Transverse colon (tissue), 4 donors: ENCODE results near the gene IL18BP. TPM values are rescaled to one million over a fixed set of nuclear protein-coding genes. Genes with fewer than 3 reads are reported as not detected.

Experiments
- DNase-seq: peaks from one replicate; pipeline ENCODE4 v3.0.0-alpha.2; 2019
- H3K27ac ChIP-seq, 4 donors: fragments of 200-600 bp; sonication (generic); 2 replicates each; pipeline ENCODE4 v1.5.1; 2016 to 2018; ENCODE audit warnings: inconsistent platforms in 4 of 4
- H3K27me3 ChIP-seq: fragments of 200-600 bp; sonication (generic); 2 replicates; pipeline ENCODE4 v1.5.1; 2017; ENCODE audit warnings: inconsistent platforms
- H3K36me3 ChIP-seq, 4 donors: fragments of 200-600 bp; sonication (generic); 2 replicates each; pipeline ENCODE4 v1.5.1; 2017 to 2019; ENCODE audit warnings: inconsistent platforms in 4 of 4
- H3K4me1 ChIP-seq, 4 donors: fragments of 200-600 bp; sonication (generic); 2 replicates each; pipeline ENCODE4 v1.5.1; 2017 to 2020; ENCODE audit warnings: inconsistent platforms in 4 of 4
- H3K4me3 ChIP-seq, 4 donors: fragments of 200-600 bp; sonication (generic); 1 replicate in 1 of 4; 2 replicates in 3 of 4; pipeline versions ENCODE4 v1.5.1 to v1.6.1; 2017 to 2019; ENCODE audit warnings: inconsistent platforms in 4 of 4
- H3K9me3 ChIP-seq, 2 donors: fragments of 200-600 bp; sonication (generic); 2 replicates each; pipeline ENCODE4 v1.5.1; 2017 to 2019; ENCODE audit warnings: inconsistent platforms in 2 of 2
- EP300 ChIP-seq: sonication (generic); formaldehyde crosslinking; IDR thresholded peaks from one replicate; pipeline ENCODE4 v1.6.1; 2017; ENCODE audit warnings: antibody characterized with exemption, low read depth
- POLR2A ChIP-seq: fragments of 450-650 bp; IDR thresholded peaks from one replicate; pipeline ENCODE4 v1.6.1; 2016; ENCODE audit warnings: antibody characterized with exemption, mild to moderate bottlenecking, moderate library complexity
- POLR2AphosphoS5 ChIP-seq, 3 donors: sonication (generic); formaldehyde crosslinking; IDR thresholded peaks; one replicate each; pipeline ENCODE4 v1.6.1; 2016; ENCODE audit warnings: antibody characterized with exemption in 3 of 3
- WGBS, 2 donors: methylation state at CpG; one replicate each; pipeline ENCODE4 v1.1.5; 2018; ENCODE audit warnings: low coverage in 1 of 2; 5-methylcytosine and 5-hydroxymethylcytosine counted together
- in situ Hi-C, 4 donors: fragments of 200-750 bp; cut with MboI; loops; one replicate each; pipeline versions ENCODE4 v1.15.0 to v1.15.1; 2017; ENCODE audit warnings: low sequenced_read_pairs in 3 of 4, low pct_ligation_motif_present in 1 of 4, low pct_unique_long_range_greater_than_20kb in 1 of 4
- intact Hi-C: fragments of 100-400 bp; cut with DNase I; formaldehyde crosslinking; loops from one replicate; pipeline ENCODE4 v1.15.1; 2023; ENCODE audit warnings: low total_unique reads
- total RNA-seq, 4 donors: library from RNA; depleted of rRNA; stranded (reverse); fragments of >200 nt; gene quantifications; one replicate each; pipeline ENCODE4 v1.1.0, GENCODE V29; 2016
- TF ChIP-seq, protein P1 (sequence below), 5 experiments: fragments of 200-600 bp in 3 of 5; fragments of 450-650 bp in 2 of 5; sonication (generic) in 3 of 5; IDR thresholded peaks; 1 replicate in 2 of 5; 2 replicates in 3 of 5; pipeline ENCODE4 v1.5.1; 2016 to 2017; ENCODE audit warnings: antibody characterized with exemption in 5 of 5, inconsistent platforms in 3 of 5, mild to moderate bottlenecking in 2 of 5, moderate library complexity in 1 of 5

The IL18BP gene
- total RNA-seq, 4 donors from 2014 or later: 7.4 to 29.9 (median 14.5) TPM

DNA sequence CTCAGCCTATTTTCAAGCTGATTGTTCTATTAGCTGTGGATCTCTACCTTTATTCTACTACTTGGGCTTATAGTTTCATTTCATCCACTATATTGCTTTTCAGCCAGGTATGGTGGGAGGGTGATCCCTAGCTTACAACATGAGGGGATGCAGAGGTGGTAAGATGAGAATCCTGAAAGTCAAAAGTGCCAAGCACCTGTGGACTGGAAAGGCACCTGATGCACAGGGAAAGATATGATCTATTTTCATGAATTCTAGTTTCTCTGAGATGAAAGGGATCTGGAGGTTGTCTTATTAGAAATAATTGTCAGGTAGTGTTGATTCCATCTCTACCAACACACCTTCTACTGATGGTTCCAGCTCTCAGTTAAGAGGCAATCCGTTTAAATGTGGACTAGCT lies 21.6 kb upstream of the IL18BP start:
- WGBS, 2 donors: 74 to 78% methylated on average over 1 of the region's 1 CpG
- Histone ChIP-seq H3K27me3 (no peaks in the 10 kb centered on the region), H3K27ac (no peak overlapping the region), H3K4me1 (no peaks in the 10 kb centered on the region), H3K4me3 (no peak overlapping the region), H3K36me3 (no peaks in the 10 kb centered on the region), H3K9me3 (no peaks in the 10 kb centered on the region)
- intact Hi-C loops (no loop called here), in situ Hi-C loops (loop anchor here in 3 of 4 donors (25.0 kb wide), 1 partner anchor 435 kb away; no protein-coding TSS in a partner anchor)
- TF ChIP-seq POLR2A (no peak), POLR2AphosphoS5 (IDR thresholded peaks at IDR 0.05) (no peak), EP300 (no peak)
- TF ChIP-seq, protein P1, sequence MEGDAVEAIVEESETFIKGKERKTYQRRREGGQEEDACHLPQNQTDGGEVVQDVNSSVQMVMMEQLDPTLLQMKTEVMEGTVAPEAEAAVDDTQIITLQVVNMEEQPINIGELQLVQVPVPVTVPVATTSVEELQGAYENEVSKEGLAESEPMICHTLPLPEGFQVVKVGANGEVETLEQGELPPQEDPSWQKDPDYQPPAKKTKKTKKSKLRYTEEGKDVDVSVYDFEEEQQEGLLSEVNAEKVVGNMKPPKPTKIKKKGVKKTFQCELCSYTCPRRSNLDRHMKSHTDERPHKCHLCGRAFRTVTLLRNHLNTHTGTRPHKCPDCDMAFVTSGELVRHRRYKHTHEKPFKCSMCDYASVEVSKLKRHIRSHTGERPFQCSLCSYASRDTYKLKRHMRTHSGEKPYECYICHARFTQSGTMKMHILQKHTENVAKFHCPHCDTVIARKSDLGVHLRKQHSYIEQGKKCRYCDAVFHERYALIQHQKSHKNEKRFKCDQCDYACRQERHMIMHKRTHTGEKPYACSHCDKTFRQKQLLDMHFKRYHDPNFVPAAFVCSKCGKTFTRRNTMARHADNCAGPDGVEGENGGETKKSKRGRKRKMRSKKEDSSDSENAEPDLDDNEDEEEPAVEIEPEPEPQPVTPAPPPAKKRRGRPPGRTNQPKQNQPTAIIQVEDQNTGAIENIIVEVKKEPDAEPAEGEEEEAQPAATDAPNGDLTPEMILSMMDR (IDR thresholded peaks at IDR 0.05): no peak
- no peak for DNase-seq

DNA sequence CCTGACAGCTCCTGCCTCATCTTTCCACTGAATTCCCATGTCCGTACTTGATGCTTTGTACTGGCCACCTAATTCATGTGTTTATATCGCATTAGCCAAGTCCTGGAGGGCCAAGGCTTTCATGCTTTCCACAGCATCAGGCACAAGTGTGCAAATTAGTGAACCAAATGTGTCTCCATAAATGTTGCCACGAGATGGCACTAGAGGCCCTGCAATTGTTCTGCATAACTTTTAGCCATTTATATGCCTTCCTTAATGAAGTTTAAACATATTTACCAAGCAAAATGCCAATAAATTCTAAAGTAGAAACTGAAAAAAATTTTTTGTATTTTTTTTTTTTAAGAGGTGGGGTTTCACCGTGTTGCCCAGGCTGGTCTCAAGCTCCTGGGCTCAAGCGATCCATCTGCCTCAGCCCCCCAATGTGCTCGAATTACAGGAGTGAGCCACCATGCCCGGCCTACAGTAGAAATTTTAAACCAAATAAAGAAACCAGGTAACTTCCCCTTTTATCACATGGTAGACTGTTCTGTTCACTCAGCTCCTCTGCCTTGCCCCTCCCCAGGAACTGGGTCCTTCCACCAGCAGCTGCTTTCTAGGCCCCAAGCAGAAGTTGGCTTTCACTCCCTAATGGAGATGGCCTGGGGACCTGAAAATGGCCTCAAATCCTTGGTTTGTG lies 20.8 kb upstream of the IL18BP start:
- 41 to 50% methylated on average over 5 to 7 of the region's 7 CpGs for WGBS, 2 donors
- Histone ChIP-seq H3K4me1 (no peaks in the 10 kb centered on the region), H3K27me3 (no peaks in the 10 kb centered on the region), H3K9me3 (no peaks in the 10 kb centered on the region), H3K27ac (no peak overlapping the region), H3K36me3 (peaks cover 0 to 4% (median 0%) of the 10 kb centered on the region in 4 donors), H3K4me3 (no peak overlapping the region)
- intact Hi-C loops (no loop called here), in situ Hi-C loops (loop anchor here in 3 of 4 donors (25.0 kb wide), 1 partner anchor 434 kb away; no protein-coding TSS in a partner anchor)
- no peak for TF ChIP-seq EP300
- TF ChIP-seq, protein P1 (IDR thresholded peaks at IDR 0.05): peak; percentile 66 to 82 (median 78)
- DNase-seq: peak; percentile 56

DNA sequence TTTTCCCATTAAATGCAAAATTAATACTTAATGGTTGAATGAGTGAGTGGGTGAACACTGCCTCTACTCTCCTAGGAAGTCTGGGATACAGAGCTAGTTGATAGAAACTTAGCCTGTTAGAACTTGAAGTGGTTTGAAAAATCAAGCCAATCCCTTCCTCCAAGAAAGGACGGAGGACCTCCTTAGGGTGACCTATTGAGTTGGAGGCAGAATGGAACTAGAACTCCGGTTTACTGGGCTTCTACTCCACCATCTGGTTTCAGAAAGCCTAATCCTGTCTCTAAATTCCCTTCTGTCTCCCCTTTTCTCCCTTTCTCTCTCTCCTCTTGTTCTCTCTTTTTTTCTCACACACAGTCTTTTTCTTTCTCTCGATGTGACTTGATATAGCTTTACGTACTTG lies 19.6 kb upstream of the IL18BP start:
- 91 to 95% methylated on average over 4 of the region's 4 CpGs for WGBS, 2 donors
- Histone ChIP-seq H3K27ac (no peak overlapping the region), H3K4me1 (no peaks in the 10 kb centered on the region), H3K9me3 (no peaks in the 10 kb centered on the region), H3K36me3 (peaks cover 0 to 16% (median 0%) of the 10 kb centered on the region in 4 donors), H3K27me3 (no peaks in the 10 kb centered on the region), H3K4me3 (no peak overlapping the region)
- no peak for DNase-seq
- TF ChIP-seq, protein P1 (IDR thresholded peaks at IDR 0.05): no peak
- TF ChIP-seq POLR2A (no peak), POLR2AphosphoS5 (IDR thresholded peaks at IDR 0.05) (no peak), EP300 (no peak)
- in situ Hi-C loops (loop anchor here in 3 of 4 donors (25.0 kb wide), 1 partner anchor 433 kb away; no protein-coding TSS in a partner anchor), intact Hi-C loops (no loop called here)

DNA sequence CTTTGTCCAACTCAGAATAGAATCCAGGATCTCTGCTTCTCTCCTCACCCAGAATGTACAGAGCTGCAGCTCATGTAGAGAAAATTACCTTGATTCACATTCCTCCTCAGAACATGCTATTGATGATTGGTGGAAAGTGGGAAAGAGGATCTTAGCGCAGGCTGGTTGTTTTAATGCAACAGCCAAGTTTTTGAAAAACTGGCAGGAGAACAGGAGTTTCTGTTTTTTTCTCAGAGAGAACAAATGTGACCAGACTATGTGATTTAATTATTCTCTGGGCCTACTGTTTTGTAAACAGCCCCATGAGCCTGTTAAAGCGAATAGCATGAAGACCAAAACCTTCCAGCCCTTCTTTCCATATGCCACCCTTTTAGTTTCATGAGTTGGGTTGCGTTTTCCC lies 19.1 kb upstream of the IL18BP start:
- Histone ChIP-seq H3K27ac (no peak overlapping the region), H3K4me3 (no peak overlapping the region), H3K36me3 (peaks cover 0 to 20% (median 0%) of the 10 kb centered on the region in 4 donors), H3K27me3 (no peaks in the 10 kb centered on the region), H3K4me1 (no peaks in the 10 kb centered on the region), H3K9me3 (no peaks in the 10 kb centered on the region)
- no peak for TF ChIP-seq POLR2A
- TF ChIP-seq, protein P1 (IDR thresholded peaks at IDR 0.05): no peak
- TF ChIP-seq EP300: no peak
- TF ChIP-seq POLR2AphosphoS5 (IDR thresholded peaks at IDR 0.05): no peak
- DNase-seq: no peak
- WGBS, 2 donors: 79 to 90% methylated on average over 3 of the region's 3 CpGs
- in situ Hi-C loops (loop anchor here in 3 of 4 donors (25.0 kb wide), 1 partner anchor 433 kb away; no protein-coding TSS in a partner anchor), intact Hi-C loops (no loop called here)
